Gastrocnemius medialis (tissue), 4 donors: ENCODE results near the gene RAX2. TPM values are rescaled to one million over a fixed set of nuclear protein-coding genes. Genes with fewer than 3 reads are reported as not detected.
"Not testable (repeated sequence)": the region's sequence is repeated elsewhere in the genome, so short reads cannot be mapped to it uniquely, and the experiment has no call there.

Source experiments
- ATAC-seq, 2 donors: fragments of 150-250 bp; one replicate each; pipeline ENCODE4 v1.9.1; 2016
- DNase-seq, 2 donors: peaks; one replicate each; pipeline ENCODE4 v3.0.0-alpha.2; 2019
- H3K27ac ChIP-seq, 4 donors: fragments of 200-600 bp; sonication (generic); 1 replicate in 1 of 4; 2 replicates in 3 of 4; pipeline ENCODE4 v1.5.1; 2016 to 2018; ENCODE audit warnings: mild to moderate bottlenecking in 2 of 4, moderate library complexity in 1 of 4
- H3K27me3 ChIP-seq, 3 donors: fragments of 200-600 bp; sonication (generic) in 2 of 3; 1 replicate in 1 of 3; 2 replicates in 2 of 3; pipeline versions ENCODE4 v1.5.1 to v1.6.0; 2016 to 2019; ENCODE audit warnings: mild to moderate bottlenecking in 1 of 3, moderate library complexity in 1 of 3
- H3K36me3 ChIP-seq, 2 donors: fragments of 200-600 bp; sonication (generic) in 1 of 2; one replicate each; pipeline ENCODE4 v1.5.1; 2017 to 2018
- H3K4me1 ChIP-seq, 2 donors: fragments of 200-600 bp; sonication (generic) in 1 of 2; one replicate each; pipeline ENCODE4 v1.5.1; 2016 to 2017; ENCODE audit warnings: mild to moderate bottlenecking in 2 of 2
- H3K4me3 ChIP-seq, 4 donors: fragments of 200-600 bp; sonication (generic) in 3 of 4; 1 replicate in 1 of 4; 2 replicates in 3 of 4; pipeline ENCODE4 v1.5.1; 2016 to 2019; ENCODE audit warnings: mild to moderate bottlenecking in 2 of 4
- H3K9me3 ChIP-seq, 3 donors: fragments of 200-600 bp; sonication (generic) in 2 of 3; 1 replicate in 1 of 3; 2 replicates in 2 of 3; pipeline ENCODE4 v1.5.1; 2016 to 2019
- POLR2A ChIP-seq, 2 donors: fragments of 450-650 bp; IDR thresholded peaks; one replicate each; pipeline ENCODE4 v1.6.1; 2017; ENCODE audit warnings: antibody characterized with exemption in 2 of 2, mild to moderate bottlenecking in 2 of 2, moderate library complexity in 2 of 2
- in situ Hi-C, 4 donors: fragments of 200-750 bp; cut with MboI; loops; one replicate each; pipeline versions ENCODE4 v1.15.0 to v1.8.0; 2017; ENCODE audit warnings: low sequenced_read_pairs in 4 of 4
- intact Hi-C: fragments of 100-400 bp; cut with DNase I; formaldehyde crosslinking; loops from one replicate; pipeline ENCODE4 v1.15.1; 2023; ENCODE audit warnings: low total_unique reads
- total RNA-seq, 4 donors: library from RNA; depleted of rRNA; stranded (reverse); fragments of >200 nt; gene quantifications; one replicate each; pipeline versions ENCODE4 v1.1.0 to v1.2.3, GENCODE V29; 2016
- TF ChIP-seq, protein P1 (sequence below), 5 experiments: fragments of 450-650 bp in 3 of 5; fragments of 200-600 bp in 2 of 5; sonication (generic) in 2 of 5; IDR thresholded peaks in 4 of 5; conservative IDR thresholded peaks in 1 of 5; 1 replicate in 4 of 5; 2 replicates in 1 of 5; pipeline ENCODE4 v1.5.1; 2016 to 2019; ENCODE audit warnings: antibody characterized with exemption in 5 of 5, mild to moderate bottlenecking in 3 of 5, moderate library complexity in 3 of 5

The RAX2 gene
- total RNA-seq, 4 donors from 2014 or later, result not detected

DNA sequence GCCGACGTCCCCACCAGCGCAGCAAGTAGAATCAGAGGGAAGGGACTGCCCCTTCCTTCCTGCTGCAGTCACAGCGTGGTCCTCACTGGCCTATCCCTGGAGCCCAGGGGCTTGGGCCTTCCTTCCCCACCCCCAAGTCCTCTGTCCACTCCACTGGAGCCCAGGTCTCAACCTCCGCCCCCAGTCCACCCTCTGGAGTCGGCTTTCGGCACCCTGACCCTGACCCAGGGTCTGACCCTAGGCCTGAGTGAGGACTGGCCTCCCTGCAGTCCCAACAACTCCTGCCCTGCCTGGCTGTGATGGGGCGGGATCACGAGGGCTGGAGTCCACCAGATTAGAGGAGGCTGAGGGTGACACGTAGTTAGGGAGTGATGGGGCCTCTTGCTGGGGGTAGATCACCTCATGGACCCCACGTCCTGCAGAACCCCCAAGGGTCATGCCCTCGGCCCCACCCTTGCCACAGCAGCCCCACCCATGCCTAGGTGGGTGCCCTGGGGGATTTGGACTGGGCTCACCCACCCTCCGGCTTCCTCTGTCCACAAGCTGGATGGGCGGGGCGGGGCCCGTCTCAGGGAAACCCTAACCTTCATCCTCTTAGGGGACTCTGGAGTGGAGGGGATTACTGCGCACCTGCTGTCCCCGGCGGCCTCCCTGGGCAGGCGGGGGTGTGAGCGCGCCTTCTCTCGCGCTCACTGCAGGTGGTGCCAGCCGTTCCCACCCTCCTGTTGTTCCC, 3.8 kb downstream of the RAX2 start:
- Histone ChIP-seq H3K36me3 (peaks cover 0 to 37% of the 10 kb centered on the region in 2 donors), H3K27ac (no peak overlapping the region), H3K4me1 (peaks cover 5% of the 10 kb centered on the region in 2 donors), H3K4me3 (no peak overlapping the region), H3K9me3 (no peaks in the 10 kb centered on the region), H3K27me3 (no peaks in the 10 kb centered on the region)
- in situ Hi-C loops, result no loop called here
- DNase-seq (no peak), ATAC-seq (no peak)
- intact Hi-C loops, result no loop called here
- TF ChIP-seq, protein P1, sequence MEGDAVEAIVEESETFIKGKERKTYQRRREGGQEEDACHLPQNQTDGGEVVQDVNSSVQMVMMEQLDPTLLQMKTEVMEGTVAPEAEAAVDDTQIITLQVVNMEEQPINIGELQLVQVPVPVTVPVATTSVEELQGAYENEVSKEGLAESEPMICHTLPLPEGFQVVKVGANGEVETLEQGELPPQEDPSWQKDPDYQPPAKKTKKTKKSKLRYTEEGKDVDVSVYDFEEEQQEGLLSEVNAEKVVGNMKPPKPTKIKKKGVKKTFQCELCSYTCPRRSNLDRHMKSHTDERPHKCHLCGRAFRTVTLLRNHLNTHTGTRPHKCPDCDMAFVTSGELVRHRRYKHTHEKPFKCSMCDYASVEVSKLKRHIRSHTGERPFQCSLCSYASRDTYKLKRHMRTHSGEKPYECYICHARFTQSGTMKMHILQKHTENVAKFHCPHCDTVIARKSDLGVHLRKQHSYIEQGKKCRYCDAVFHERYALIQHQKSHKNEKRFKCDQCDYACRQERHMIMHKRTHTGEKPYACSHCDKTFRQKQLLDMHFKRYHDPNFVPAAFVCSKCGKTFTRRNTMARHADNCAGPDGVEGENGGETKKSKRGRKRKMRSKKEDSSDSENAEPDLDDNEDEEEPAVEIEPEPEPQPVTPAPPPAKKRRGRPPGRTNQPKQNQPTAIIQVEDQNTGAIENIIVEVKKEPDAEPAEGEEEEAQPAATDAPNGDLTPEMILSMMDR (IDR thresholded peaks at IDR 0.05 in 4 of 5, conservative IDR thresholded peaks at IDR 0.05 in 1 of 5), result no peak
- TF ChIP-seq POLR2A (IDR thresholded peaks at IDR 0.05), result no peak

DNA sequence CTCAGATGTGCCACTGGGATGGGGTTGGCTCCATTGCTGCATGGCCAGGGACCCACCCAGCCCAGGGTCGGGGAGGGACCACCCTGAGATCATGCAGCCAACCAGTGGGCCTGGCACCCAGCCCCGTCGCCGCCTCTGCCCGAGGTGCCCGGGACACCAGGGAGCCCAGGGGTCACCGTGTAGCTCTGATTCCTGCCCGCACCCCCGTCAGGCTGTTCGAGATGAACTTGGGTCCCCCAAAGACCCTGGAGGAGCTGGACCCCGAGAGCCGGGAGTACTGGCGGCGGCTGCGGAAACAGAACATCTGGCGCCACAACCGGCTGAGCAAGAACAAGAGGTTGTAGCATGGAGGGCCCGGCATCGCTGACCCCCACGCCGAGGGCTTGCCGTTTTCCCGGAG, 5.0 kb downstream of the RAX2 start:
- H3K4me3 ChIP-seq, result no peak overlapping the region
- intact Hi-C loops (no loop called here), in situ Hi-C loops (no loop called here)
- TF ChIP-seq POLR2A (IDR thresholded peaks at IDR 0.05), result no peak
- TF ChIP-seq, protein P1 (IDR thresholded peaks at IDR 0.05 in 4 of 5, conservative IDR thresholded peaks at IDR 0.05 in 1 of 5), result no peak
- H3K9me3 ChIP-seq, result no peaks in the 10 kb centered on the region
- no peak overlapping the region for H3K27ac ChIP-seq
- ATAC-seq, result no peak
- no peak for DNase-seq
- peaks cover 7 to 8% of the 10 kb centered on the region in 2 donors for H3K4me1 ChIP-seq
- peaks cover 0 to 37% of the 10 kb centered on the region in 2 donors for H3K36me3 ChIP-seq
- no peaks in the 10 kb centered on the region for H3K27me3 ChIP-seq

DNA sequence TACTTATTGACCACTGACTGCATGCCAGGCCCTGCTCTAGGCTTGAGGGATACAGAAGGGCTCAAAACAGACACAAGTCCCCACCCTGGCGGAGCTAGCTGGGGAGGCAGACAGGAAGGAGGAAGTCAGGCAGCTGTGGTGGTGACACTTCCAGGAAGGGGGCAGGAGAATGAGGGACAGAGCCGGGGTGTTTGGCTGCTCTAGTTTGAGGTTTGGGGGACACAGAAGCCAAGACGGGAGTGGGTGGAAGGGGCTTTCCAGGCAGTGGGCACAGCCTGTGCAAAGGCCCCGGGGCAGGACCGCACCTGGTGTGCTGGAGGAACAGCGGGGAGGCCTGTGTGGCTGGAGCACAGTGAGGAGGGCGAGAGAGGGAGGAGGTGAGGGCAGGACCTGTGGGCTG, 5.5 kb downstream of the RAX2 start:
- no peaks in the 10 kb centered on the region for H3K27me3 ChIP-seq
- in situ Hi-C loops (no loop called here), intact Hi-C loops (no loop called here)
- H3K27ac ChIP-seq, result no peak overlapping the region
- no peak for DNase-seq
- H3K4me1 ChIP-seq, result peaks cover 11 to 12% of the 10 kb centered on the region in 2 donors
- no peak for ATAC-seq
- H3K36me3 ChIP-seq, result peaks cover 0 to 37% of the 10 kb centered on the region in 2 donors
- H3K4me3 ChIP-seq, result no peak overlapping the region
- TF ChIP-seq POLR2A (IDR thresholded peaks at IDR 0.05), result no peak
- H3K9me3 ChIP-seq, result no peaks in the 10 kb centered on the region

DNA sequence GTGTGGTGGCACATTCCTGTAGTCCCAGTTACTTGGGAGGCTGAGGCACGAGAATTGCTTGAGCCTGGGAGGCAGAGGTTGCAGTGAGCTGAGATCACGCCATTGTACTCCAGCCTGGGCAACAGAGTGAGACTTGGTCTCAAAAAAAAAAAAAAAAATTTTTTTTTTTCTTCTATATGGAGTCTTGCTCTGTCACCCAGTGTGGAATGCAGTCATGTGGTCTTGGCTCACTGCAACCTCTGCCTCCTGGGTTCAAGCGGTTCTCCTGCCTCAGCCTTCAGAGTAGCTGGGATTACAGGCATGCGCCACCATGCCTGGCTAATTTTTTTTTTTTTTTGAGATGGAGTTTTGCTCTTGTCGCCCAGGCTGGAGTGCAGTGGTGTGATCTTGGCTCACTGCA, 6.3 kb downstream of the RAX2 start:
- H3K27ac ChIP-seq, ATAC-seq, in situ Hi-C loops, H3K4me3 ChIP-seq, H3K27me3 ChIP-seq, H3K9me3 ChIP-seq, DNase-seq, intact Hi-C loops: not testable (repeated sequence)
- peaks cover 0 to 37% of the 10 kb centered on the region in 2 donors for H3K36me3 ChIP-seq
- H3K4me1 ChIP-seq, result peaks cover 12 to 15% of the 10 kb centered on the region in 2 donors

DNA sequence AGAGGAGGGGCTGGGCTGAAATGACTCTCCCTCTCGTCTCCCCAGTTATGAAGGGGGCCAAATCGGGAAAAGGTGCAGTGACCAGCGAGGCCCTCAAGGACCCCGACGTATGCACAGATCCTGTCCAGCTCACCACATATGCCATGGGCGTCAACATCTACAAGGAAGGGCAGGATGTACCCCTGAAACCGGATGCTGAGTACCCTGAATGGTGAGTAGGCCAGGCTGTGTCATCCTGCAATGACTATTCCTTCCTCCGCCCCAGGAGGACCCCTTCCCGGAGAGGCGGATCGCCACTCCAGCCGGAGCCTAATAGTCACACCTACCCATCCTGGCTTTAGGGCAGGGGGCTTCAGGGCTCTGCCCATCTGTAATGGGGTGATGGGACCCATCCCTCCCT, 6.9 kb downstream of the RAX2 start:
- H3K9me3 ChIP-seq, result no peaks in the 10 kb centered on the region
- H3K36me3 ChIP-seq, result peaks cover 0 to 37% of the 10 kb centered on the region in 2 donors
- no peak overlapping the region for H3K4me3 ChIP-seq
- no peak overlapping the region for H3K27ac ChIP-seq
- in situ Hi-C loops, result no loop called here
- intact Hi-C loops, result no loop called here
- ATAC-seq (no peak), DNase-seq (no peak)
- no peaks in the 10 kb centered on the region for H3K27me3 ChIP-seq
- peaks cover 18 to 21% of the 10 kb centered on the region in 2 donors for H3K4me1 ChIP-seq
- TF ChIP-seq, protein P1 (IDR thresholded peaks at IDR 0.05 in 4 of 5, conservative IDR thresholded peaks at IDR 0.05 in 1 of 5), result no peak
- no peak for TF ChIP-seq POLR2A (IDR thresholded peaks at IDR 0.05)
